Esophagus muscularis mucosa (tissue), 4 donors: Measurements from ENCODE around the gene RNF167. TPM values are rescaled to one million over a fixed set of nuclear protein-coding genes. Genes with fewer than 3 reads are reported as not detected.

Experiments used
- DNase-seq: peaks from one replicate; pipeline ENCODE4 v3.0.0-alpha.2; 2017; ENCODE audit errors: extremely low spot score
- H3K27ac ChIP-seq, 4 donors: fragments of 200-600 bp; sonication (generic); replicated peaks in 1 of 4; 1 replicate in 3 of 4; 2 replicates in 1 of 4; pipeline ENCODE4 v1.5.1; 2016 to 2019; ENCODE audit warnings: mild to moderate bottlenecking in 1 of 4
- H3K27me3 ChIP-seq, 4 donors: fragments of 200-600 bp; sonication (generic); one replicate each; pipeline versions ENCODE4 v1.5.1 to v1.6.0; 2016 to 2019
- H3K36me3 ChIP-seq, 4 donors: fragments of 200-600 bp; sonication (generic); one replicate each; pipeline ENCODE4 v1.5.1; 2016 to 2019
- H3K4me1 ChIP-seq, 4 donors: fragments of 200-600 bp; sonication (generic); one replicate each; pipeline ENCODE4 v1.5.1; 2016 to 2019
- H3K4me3 ChIP-seq, 4 donors: fragments of 200-600 bp; sonication (generic); 1 replicate in 2 of 4; 2 replicates in 2 of 4; pipeline ENCODE4 v1.5.1; 2016 to 2019; ENCODE audit warnings: mild to moderate bottlenecking in 4 of 4, moderate library complexity in 1 of 4
- H3K9me3 ChIP-seq, 4 donors: fragments of 200-600 bp; sonication (generic); 1 replicate in 3 of 4; 2 replicates in 1 of 4; pipeline ENCODE4 v1.5.1; 2016 to 2019
- CTCF ChIP-seq, 3 experiments: fragments of 200-600 bp in 2 of 3; fragments of 450-650 bp in 1 of 3; sonication (generic) in 2 of 3; IDR thresholded peaks; one replicate each; pipeline ENCODE4 v1.5.1; 2017 to 2019; ENCODE audit warnings: antibody characterized with exemption in 3 of 3, mild to moderate bottlenecking in 2 of 3, moderate library complexity in 1 of 3
- EP300 ChIP-seq: sonication (generic); formaldehyde crosslinking; IDR thresholded peaks from one replicate; pipeline ENCODE4 v1.6.1; 2017; ENCODE audit warnings: antibody characterized with exemption
- POLR2A ChIP-seq: fragments of 450-650 bp; IDR thresholded peaks from one replicate; pipeline ENCODE4 v1.6.1; 2017; ENCODE audit warnings: antibody characterized with exemption, moderate library complexity, mild to moderate bottlenecking, low read depth
- POLR2AphosphoS5 ChIP-seq, 2 donors: sonication (generic); formaldehyde crosslinking; IDR thresholded peaks; one replicate each; pipeline ENCODE4 v1.6.1; 2017; ENCODE audit warnings: antibody characterized with exemption in 2 of 2
- WGBS: methylation state at CpG from one replicate; pipeline ENCODE4 v1.1.5; 2018; 5-methylcytosine and 5-hydroxymethylcytosine counted together
- intact Hi-C: fragments of 100-400 bp; cut with DNase I; formaldehyde crosslinking; loops from one replicate; pipeline ENCODE4 v1.15.1; 2023
- total RNA-seq, 4 donors: library from RNA; depleted of rRNA; stranded (reverse); fragments of >200 nt; gene quantifications; one replicate each; pipeline versions ENCODE4 v1.1.0 to v1.2.1, GENCODE V29; 2016

Gene RNF167
- total RNA-seq, 4 donors from 2014 or later, result 59.8 to 96.3 (median 69.5) TPM

- 2% methylated on average over 37 of the region's 40 CpGs for WGBS
- Histone ChIP-seq H3K9me3 (peaks cover 0 to 2% (median 0%) of the 10 kb centered on the region in 4 donors), H3K4me1 (peaks cover 45 to 67% (median 62%) of the 10 kb centered on the region in 4 donors), H3K27me3 (no peaks in the 10 kb centered on the region), H3K36me3 (peaks cover 5 to 36% (median 29%) of the 10 kb centered on the region in 4 donors), H3K27ac (peak overlapping the region; percentile 94 to 100 (median 98)), H3K4me3 (peak overlapping the region; percentile 87 to 100 (median 100))
- DNase-seq, result peak; percentile 93
- intact Hi-C loops, result loop anchor here (2.0 kb wide), 1 partner anchor 18 kb away; the partner anchor contains the start of gene SPAG7
- no peak for TF ChIP-seq CTCF (IDR thresholded peaks at IDR 0.05)
- peak; percentile 8 for TF ChIP-seq POLR2A
- TF ChIP-seq POLR2AphosphoS5 (IDR thresholded peaks at IDR 0.05), result peak; percentile 53 to 59
Observed at GRCh38 chr17:4948931-4949320, 8.9 kb downstream of the RNF167 start.

DNA sequence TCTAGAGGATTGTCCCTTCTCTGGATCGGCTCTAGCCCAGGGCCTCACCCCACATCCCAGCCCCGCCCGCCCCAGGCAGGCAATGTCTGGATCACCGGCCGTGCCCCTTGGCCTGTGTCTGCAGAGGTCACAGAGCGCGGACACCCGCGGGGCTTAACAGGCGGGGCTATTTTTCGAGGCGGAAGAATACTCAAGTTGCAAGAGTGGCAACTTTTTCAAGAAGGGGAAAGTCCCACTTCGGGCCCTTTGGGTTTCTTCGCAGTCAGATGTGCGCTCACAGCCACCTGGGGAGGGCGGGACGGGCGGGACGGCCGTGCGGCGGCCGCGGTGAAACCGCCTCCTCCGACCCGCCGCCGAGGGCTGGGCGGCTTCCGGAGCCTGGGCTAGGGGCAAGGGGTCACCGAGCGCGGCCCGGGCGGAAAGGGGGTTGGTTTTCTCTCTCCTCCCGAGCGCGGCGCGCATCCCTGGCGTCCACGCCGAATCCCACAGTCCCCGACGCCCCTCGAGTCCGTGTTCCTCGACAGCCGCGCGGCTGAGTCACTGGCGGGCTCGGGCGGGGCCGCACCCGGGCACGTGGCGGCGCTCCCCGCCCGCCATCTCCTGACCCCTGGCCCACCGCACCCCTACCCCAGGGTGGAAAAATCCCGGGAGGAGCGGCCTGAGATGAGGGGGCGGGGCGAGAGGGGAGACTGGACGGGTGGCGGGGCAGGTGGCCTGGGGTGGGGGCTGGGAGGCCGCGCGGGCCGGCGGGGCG, 9.4 kb downstream of the RNF167 start:
- peak; percentile 94 for DNase-seq
- Histone ChIP-seq H3K27ac (peak overlapping the region; percentile 94 to 100 (median 98)), H3K4me3 (peak overlapping the region; percentile 87 to 100 (median 100)), H3K4me1 (peaks cover 43 to 61% (median 56%) of the 10 kb centered on the region in 4 donors), H3K36me3 (peaks cover 5 to 30% (median 23%) of the 10 kb centered on the region in 4 donors), H3K27me3 (no peaks in the 10 kb centered on the region), H3K9me3 (peaks cover 0 to 2% (median 0%) of the 10 kb centered on the region in 4 donors)
- intact Hi-C loops, result loop anchor here (2.0 kb wide), 1 partner anchor 17 kb away; the partner anchor contains the start of gene SPAG7
- 1% methylated on average over 26 of the region's 75 CpGs for WGBS
- no peak for TF ChIP-seq POLR2A
- TF ChIP-seq POLR2AphosphoS5 (IDR thresholded peaks at IDR 0.05), result peak in 1 of 2 donors; percentile 60

DNA sequence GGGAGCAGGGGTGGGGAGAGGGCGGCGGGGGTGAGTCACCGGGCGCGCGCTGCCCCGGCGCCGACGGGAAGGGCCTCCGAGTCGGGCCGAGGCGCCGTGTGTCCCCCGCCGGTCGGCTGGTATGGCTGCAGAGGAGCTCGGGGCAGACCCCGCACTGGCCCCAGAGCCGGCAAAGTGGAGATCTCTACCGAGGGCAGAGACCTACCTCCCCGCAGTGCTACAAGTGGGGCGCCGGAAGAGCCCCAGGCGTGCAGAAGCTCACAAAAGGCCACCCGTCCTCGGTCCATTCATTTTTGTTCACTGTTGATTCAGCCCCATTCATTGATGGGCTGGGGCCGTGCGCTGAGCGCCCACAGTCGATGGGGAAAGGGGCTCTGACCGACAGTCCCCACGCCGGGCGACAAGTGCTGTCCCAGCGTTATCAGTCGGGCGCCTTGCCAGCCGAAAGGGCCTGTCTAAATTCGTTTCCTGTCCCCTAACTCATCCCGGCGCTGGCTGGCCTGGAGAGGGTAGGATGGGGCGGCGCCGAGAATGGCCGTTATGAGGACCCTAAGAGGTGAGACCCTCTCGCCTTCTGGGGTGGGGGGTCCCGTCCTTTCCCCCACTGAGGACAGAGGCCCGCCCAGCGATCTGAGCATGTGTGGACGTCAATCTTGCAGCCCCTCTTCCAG, 10.1 kb downstream of the RNF167 start:
- intact Hi-C loops, result no loop called here
- no peak for TF ChIP-seq POLR2AphosphoS5 (IDR thresholded peaks at IDR 0.05)
- TF ChIP-seq POLR2A, result no peak
- TF ChIP-seq EP300, result no peak
- TF ChIP-seq CTCF (IDR thresholded peaks at IDR 0.05), result no peak
- WGBS, result 10% methylated on average over 29 of the region's 52 CpGs

DNA sequence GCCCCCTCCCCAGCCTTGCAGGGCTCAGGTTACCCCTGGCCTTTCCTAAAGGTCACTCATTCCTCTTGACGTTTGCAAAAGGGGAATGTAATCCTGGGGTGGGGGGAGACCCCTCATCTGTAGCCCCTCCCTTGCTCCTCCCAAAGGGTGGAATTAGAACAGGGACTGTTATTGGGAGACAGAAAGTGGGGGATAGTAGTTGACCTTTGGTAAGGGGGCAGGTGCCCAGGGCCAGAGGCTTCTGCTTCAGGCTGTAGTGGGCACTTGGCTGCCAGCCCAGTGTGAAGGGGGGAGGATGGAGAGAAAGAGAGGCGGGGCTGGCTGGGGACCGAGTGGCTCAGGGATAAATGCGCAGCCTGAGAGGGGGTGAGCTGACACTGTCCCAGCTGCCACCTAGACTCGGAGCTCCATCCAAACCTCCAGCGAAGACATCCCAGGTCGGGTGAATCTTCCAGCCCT, 10.7 kb downstream of the RNF167 start, which contains the start of gene ENO3:
Gene ENO3, plus strand, starts transcription at position 374 of the 459 bp plus-strand sequence. CDS start 711 bp downstream, outside the sequence.
- WGBS, result 46% methylated on average over 5 of the region's 7 CpGs
- Histone ChIP-seq H3K27me3 (no peaks in the 10 kb centered on the region), H3K4me3 (peak within 1 kb of the TSS; percentile 87 to 100 (median 100)), H3K36me3 (peaks cover 0 to 18% (median 10%) of the 10 kb centered on the region in 4 donors), H3K27ac (peak within 1 kb of the TSS; percentile 94 to 100 (median 98)), H3K9me3 (peaks cover 0 to 2% (median 0%) of the 10 kb centered on the region in 4 donors), H3K4me1 (peaks cover 30 to 48% (median 44%) of the 10 kb centered on the region in 4 donors)
- intact Hi-C loops, result no loop called here
- no peak for DNase-seq
- TF ChIP-seq CTCF (IDR thresholded peaks at IDR 0.05), result no peak
- TF ChIP-seq EP300, result no peak
- no peak for TF ChIP-seq POLR2AphosphoS5 (IDR thresholded peaks at IDR 0.05)
- no peak for TF ChIP-seq POLR2A

More for the DNA sequence above, 10.1 kb downstream of the RNF167 start:
- Histone ChIP-seq H3K36me3 (peaks cover 0 to 23% (median 16%) of the 10 kb centered on the region in 4 donors), H3K4me3 (peak overlapping the region; percentile 87 to 100 (median 100)), H3K4me1 (peaks cover 36 to 54% (median 49%) of the 10 kb centered on the region in 4 donors), H3K27me3 (no peaks in the 10 kb centered on the region), H3K27ac (peak overlapping the region; percentile 94 to 100 (median 98)), H3K9me3 (peaks cover 0 to 2% (median 0%) of the 10 kb centered on the region in 4 donors)
- no peak for DNase-seq
